Suprapubic skin (tissue), 4 donors: ENCODE measurements around the gene INSIG2.

Source experiments
- CTCF ChIP-seq, 2 donors: fragments of 200-600 bp in 1 of 2; fragments of 450-650 bp in 1 of 2; sonication (generic) in 1 of 2; IDR thresholded peaks; one replicate each; pipeline ENCODE4 v1.5.1; 2016 to 2019; ENCODE audit warnings: antibody characterized with exemption in 2 of 2, mild to moderate bottlenecking in 1 of 2, moderate library complexity in 1 of 2
- EP300 ChIP-seq: sonication (generic); formaldehyde crosslinking; IDR thresholded peaks from one replicate; pipeline ENCODE4 v1.6.1; 2017; ENCODE audit warnings: antibody characterized with exemption
- POLR2A ChIP-seq, 2 donors: fragments of 450-650 bp; IDR thresholded peaks; one replicate each; pipeline ENCODE4 v1.6.1; 2017; ENCODE audit warnings: antibody characterized with exemption in 2 of 2, mild to moderate bottlenecking in 2 of 2, moderate library complexity in 2 of 2
- POLR2AphosphoS5 ChIP-seq, 3 donors: sonication (generic); formaldehyde crosslinking; IDR thresholded peaks; one replicate each; pipeline ENCODE4 v1.6.1; 2017; ENCODE audit warnings: antibody characterized with exemption in 3 of 3

GRCh38 chr2:118091140-118091478 lies 2.8 kb downstream of the INSIG2 start:
- TF ChIP-seq POLR2A (IDR thresholded peaks at IDR 0.05) = no peak
- no peak for TF ChIP-seq CTCF (IDR thresholded peaks at IDR 0.05)
- TF ChIP-seq POLR2AphosphoS5 (IDR thresholded peaks at IDR 0.05) = no peak
- no peak for TF ChIP-seq EP300
